ENCODE data around the gene TRA2A.
"Not testable (repeated sequence)": the region's sequence is repeated elsewhere in the genome, so short reads cannot be mapped to it uniquely, and the experiment has no call there.

DNA sequence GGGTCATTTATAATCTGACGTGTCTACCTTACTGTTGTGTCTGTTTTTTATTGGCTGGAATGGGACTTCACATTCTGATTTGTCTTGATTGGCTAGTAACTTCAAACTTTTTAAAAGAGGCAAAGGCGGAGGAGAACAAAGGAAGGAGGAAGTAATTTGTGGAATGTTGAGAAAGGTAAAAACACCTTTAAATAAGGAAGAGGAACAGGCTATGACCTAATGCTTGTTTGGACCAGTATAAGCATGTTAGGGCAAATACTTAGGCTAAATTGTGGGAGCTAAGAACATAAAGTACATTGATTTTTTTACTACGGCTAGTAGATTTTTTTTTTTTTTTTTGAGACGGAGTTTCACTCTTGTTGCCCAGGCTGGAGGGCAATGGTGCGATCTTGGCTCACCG lies 18.0 kb downstream of the TRA2A start:
- TF ChIP-seq, protein P1, sequence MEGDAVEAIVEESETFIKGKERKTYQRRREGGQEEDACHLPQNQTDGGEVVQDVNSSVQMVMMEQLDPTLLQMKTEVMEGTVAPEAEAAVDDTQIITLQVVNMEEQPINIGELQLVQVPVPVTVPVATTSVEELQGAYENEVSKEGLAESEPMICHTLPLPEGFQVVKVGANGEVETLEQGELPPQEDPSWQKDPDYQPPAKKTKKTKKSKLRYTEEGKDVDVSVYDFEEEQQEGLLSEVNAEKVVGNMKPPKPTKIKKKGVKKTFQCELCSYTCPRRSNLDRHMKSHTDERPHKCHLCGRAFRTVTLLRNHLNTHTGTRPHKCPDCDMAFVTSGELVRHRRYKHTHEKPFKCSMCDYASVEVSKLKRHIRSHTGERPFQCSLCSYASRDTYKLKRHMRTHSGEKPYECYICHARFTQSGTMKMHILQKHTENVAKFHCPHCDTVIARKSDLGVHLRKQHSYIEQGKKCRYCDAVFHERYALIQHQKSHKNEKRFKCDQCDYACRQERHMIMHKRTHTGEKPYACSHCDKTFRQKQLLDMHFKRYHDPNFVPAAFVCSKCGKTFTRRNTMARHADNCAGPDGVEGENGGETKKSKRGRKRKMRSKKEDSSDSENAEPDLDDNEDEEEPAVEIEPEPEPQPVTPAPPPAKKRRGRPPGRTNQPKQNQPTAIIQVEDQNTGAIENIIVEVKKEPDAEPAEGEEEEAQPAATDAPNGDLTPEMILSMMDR (IDR thresholded peaks at IDR 0.05) = not testable (repeated sequence)
- TF ChIP-seq POLR2AphosphoS5, EP300 (IDR thresholded peaks at IDR 0.05): not testable (repeated sequence)
